LNCaP clone FGC (cell line): ENCODE measurements around the gene INCA1.

Source experiments
- DNase-seq: peaks from one replicate; pipeline ENCODE4 v3.0.0-alpha.2; 2011; ENCODE audit warnings: low read depth
- H3K4me3 ChIP-seq: 2 replicates; pipeline ENCODE4 v1.5.1; 2011; ENCODE audit warnings: mild to moderate bottlenecking, low read depth, low read length, control low read depth
- CTCF ChIP-seq: IDR thresholded peaks from 2 replicates; pipeline ENCODE4 v1.5.1; 2012; ENCODE audit warnings: mild to moderate bottlenecking; ENCODE audit not compliant: control insufficient read depth, insufficient read depth; ENCODE audit errors: extremely low read depth

INCA1 gene

GRCh38 chr17:4939796-4940554, 57.3 kb downstream of the INCA1 start, which contains the start of the genes RNF167 and SLC25A11:
Gene RNF167 (plus strand): TSS chr17:4940268. CDS start chr17:4940910, 642 bp downstream.
Gene SLC25A11 (minus strand): TSS chr17:4940046. CDS start chr17:4939910, 136 bp downstream.
- TF ChIP-seq CTCF: no peak
- peak within 1 kb of the TSS; percentile 96 for H3K4me3 ChIP-seq
- peak; percentile 99 for DNase-seq

GRCh38 chr17:4939546-4939795, 57.9 kb downstream of the INCA1 start:
- no peak for DNase-seq
- peak overlapping the region; percentile 96 for H3K4me3 ChIP-seq
- TF ChIP-seq CTCF: no peak

GRCh38 chr17:4938688-4939545, 58.4 kb downstream of the INCA1 start:
- peak overlapping the region; percentile 96 for H3K4me3 ChIP-seq
- DNase-seq: no peak
- no peak for TF ChIP-seq CTCF
